ENCODE measurements around the gene ZCRB1.

Gene ZCRB1

GRCh38 chr12:42308390-42308789 lies 17.5 kb downstream of the ZCRB1 start:
- no peak for TF ChIP-seq PPARA (CRISPR knock-in tag; IDR thresholded peaks at IDR 0.05; ENCODE audit: borderline replicate concordance)
- TF ChIP-seq GLIS3 (CRISPR knock-in tag; IDR thresholded peaks at IDR 0.05), result no peak
- no peak for TF ChIP-seq ZFP3 (CRISPR knock-in tag; IDR thresholded peaks at IDR 0.05)
- TF ChIP-seq TOX (CRISPR knock-in tag; IDR thresholded peaks at IDR 0.05; ENCODE audit: borderline replicate concordance), result no peak
- no peak for TF ChIP-seq CSRNP3 (CRISPR knock-in tag; IDR thresholded peaks at IDR 0.05)
- no peak for TF ChIP-seq ZNF70 (CRISPR knock-in tag; IDR thresholded peaks at IDR 0.05)
- TF ChIP-seq RARB (CRISPR knock-in tag; IDR thresholded peaks at IDR 0.05), result no peak
- no peak for TF ChIP-seq TSHZ2 (CRISPR knock-in tag; IDR thresholded peaks at IDR 0.05)
- TF ChIP-seq ESRRG (CRISPR knock-in tag; IDR thresholded peaks at IDR 0.05), result no peak

GRCh38 chr12:42306297-42306696 lies 19.6 kb downstream of the ZCRB1 start:
- TF ChIP-seq BACH2 (CRISPR knock-in tag; IDR thresholded peaks at IDR 0.05; ENCODE audit: borderline replicate concordance), result no peak
- no peak for TF ChIP-seq TCF4 (CRISPR knock-in tag; IDR thresholded peaks at IDR 0.05; ENCODE audit: borderline replicate concordance)
- no peak for TF ChIP-seq OSR1 (CRISPR knock-in tag; IDR thresholded peaks at IDR 0.05)
- no peak for TF ChIP-seq ZNF565 (CRISPR knock-in tag; conservative IDR thresholded peaks at IDR 0.05; ENCODE audit: low read depth)
- TF ChIP-seq CREB5 (CRISPR knock-in tag; IDR thresholded peaks at IDR 0.05; ENCODE audit: low read depth), result no peak
- no peak for TF ChIP-seq ZFP30 (CRISPR knock-in tag; IDR thresholded peaks at IDR 0.05)
- TF ChIP-seq RARB (CRISPR knock-in tag; IDR thresholded peaks at IDR 0.05), result no peak
- TF ChIP-seq CSDC2 (CRISPR knock-in tag; IDR thresholded peaks at IDR 0.05), result no peak
- no peak for TF ChIP-seq ZFP3 (CRISPR knock-in tag; IDR thresholded peaks at IDR 0.05)
- TF ChIP-seq ISL1 (CRISPR knock-in tag; IDR thresholded peaks at IDR 0.05), result no peak
- no peak for TF ChIP-seq PATZ1 (CRISPR knock-in tag; IDR thresholded peaks at IDR 0.05; ENCODE audit: borderline replicate concordance)
- TF ChIP-seq ESRRG (CRISPR knock-in tag; IDR thresholded peaks at IDR 0.05), result no peak
- TF ChIP-seq ARNTL (CRISPR knock-in tag; IDR thresholded peaks at IDR 0.05; ENCODE audit: borderline replicate concordance, low read depth), result no peak
- TF ChIP-seq TSHZ2 (CRISPR knock-in tag; IDR thresholded peaks at IDR 0.05), result no peak
- TF ChIP-seq POU6F1 (CRISPR knock-in tag; IDR thresholded peaks at IDR 0.05; ENCODE audit: borderline replicate concordance, low read depth), result no peak
- no peak for TF ChIP-seq CSRNP3 (CRISPR knock-in tag; IDR thresholded peaks at IDR 0.05)
- no peak for TF ChIP-seq ZC3H10 (CRISPR knock-in tag; IDR thresholded peaks at IDR 0.05)
- no peak for TF ChIP-seq SNAI2 (CRISPR knock-in tag; IDR thresholded peaks at IDR 0.05)
- TF ChIP-seq PPARA (CRISPR knock-in tag; IDR thresholded peaks at IDR 0.05; ENCODE audit: borderline replicate concordance), result no peak
- no peak for ATAC-seq

More at GRCh38 chr12:42308390-42308789, 17.5 kb downstream of the ZCRB1 start:
- ATAC-seq, result no peak
